ENCODE data around the gene KDELR3.
A peak's percentile ranks its signal among the peaks of the same experiment; 100 is the strongest.

- TF ChIP-seq EZH2 (IDR thresholded peaks at IDR 0.05) (no peak), POLR2AphosphoS5 (IDR thresholded peaks at IDR 0.05; ENCODE audit: borderline replicate concordance, low read depth, low read length) (0 out of 2 replicates have a peak, but pooled peaks have one; percentile 22), FOXP2 (optimal IDR thresholded peaks at IDR 0.05; ENCODE audit: control extremely low read depth, extremely low read length, insufficient read depth) (no peak)
Measured at GRCh38 chr22:38482662-38483308, 14.9 kb downstream of the KDELR3 start.

All from SK-N-MC (cell line).